Neural cell (in vitro differentiated cells): ENCODE data around the gene ACSM6. TPM values are rescaled to one million over a fixed set of nuclear protein-coding genes. Genes with fewer than 3 reads are reported as not detected.

Experiments used
- H2AFZ ChIP-seq: fragments of 200-600, 300-800 bp; sonication (generic), shearing (Covaris generic); 2 replicates; pipeline ENCODE4 v1.6.0; 2014; ENCODE audit warnings: low read depth, mild to moderate bottlenecking, antibody characterized with exemption, low read length, moderate library complexity
- H3F3A ChIP-seq: fragments of 200-600 bp; shearing (Covaris generic); 2 replicates; pipeline ENCODE4 v1.6.1; 2016; ENCODE audit warnings: mild to moderate bottlenecking, moderate library complexity, mixed read lengths, antibody characterized with exemption, low read length; ENCODE audit not compliant: insufficient read depth, poor library complexity, severe bottlenecking
- H3K27ac ChIP-seq: fragments of 200-600, 300-800 bp; sonication (generic), shearing (Covaris generic); 2 replicates; pipeline ENCODE4 v1.5.1; 2014; ENCODE audit warnings: mild to moderate bottlenecking, low read length, moderate library complexity
- H3K27me3 ChIP-seq: fragments of 300-800, 200-600 bp; sonication (generic), shearing (Covaris generic); 2 replicates; pipeline ENCODE4 v1.6.0; 2014; ENCODE audit warnings: mild to moderate bottlenecking, low read depth, low read length, moderate library complexity; ENCODE audit not compliant: insufficient read depth
- H3K36me3 ChIP-seq: fragments of 300-800, 200-600 bp; sonication (generic), shearing (Covaris generic); 2 replicates; pipeline ENCODE4 v1.5.1; 2014; ENCODE audit warnings: mild to moderate bottlenecking, antibody characterized with exemption, low read length, moderate library complexity; ENCODE audit not compliant: insufficient read depth
- H3K4me2 ChIP-seq: fragments of 300-800, 200-600 bp; sonication (generic), shearing (Covaris generic); 2 replicates; pipeline ENCODE4 v1.6.0; 2014; ENCODE audit warnings: mild to moderate bottlenecking, low read length
- H3K4me3 ChIP-seq: fragments of 300-800, 200-600 bp; sonication (generic), shearing (Covaris generic); 2 replicates; pipeline ENCODE4 v1.5.1; 2014; ENCODE audit warnings: mild to moderate bottlenecking, low read length, moderate library complexity
- H3K79me2 ChIP-seq: fragments of 200-600 bp; shearing (Covaris generic); replicated peaks from 2 replicates; pipeline ENCODE4 v1.6.0; 2014; ENCODE audit warnings: mild to moderate bottlenecking, low read length, moderate library complexity; ENCODE audit not compliant: insufficient read depth
- H3K9ac ChIP-seq: fragments of 300-800, 200-600 bp; sonication (generic), shearing (Covaris generic); 2 replicates; pipeline ENCODE4 v1.6.1; 2016; ENCODE audit warnings: mild to moderate bottlenecking, low read length, mixed read lengths
- H3K9me2 ChIP-seq: fragments of 200-600 bp; shearing (Covaris generic); 2 replicates; pipeline ENCODE4 v1.6.1; 2016; ENCODE audit warnings: mild to moderate bottlenecking, low read length, mixed read lengths; ENCODE audit not compliant: insufficient read depth
- H3K9me3 ChIP-seq: fragments of 200-600, 300-800 bp; sonication (generic), shearing (Covaris generic); 2 replicates; pipeline ENCODE4 v1.6.1; 2016; ENCODE audit warnings: mild to moderate bottlenecking, mixed run types, low read length, moderate library complexity, mixed read lengths
- H4K20me1 ChIP-seq: fragments of 200-600 bp; shearing (Covaris generic); 2 replicates; pipeline ENCODE4 v1.6.1; 2016; ENCODE audit warnings: mild to moderate bottlenecking, mixed run types; ENCODE audit not compliant: insufficient read depth
- EP300 ChIP-seq: fragments of 450-650 bp; conservative IDR thresholded peaks from 2 replicates; pipeline ENCODE4 v1.6.1; 2014; ENCODE audit warnings: antibody characterized with exemption, mild to moderate bottlenecking, moderate library complexity; ENCODE audit not compliant: poor library complexity, severe bottlenecking
- EZH2 ChIP-seq: fragments of 200-600, 300-800 bp; shearing (Covaris generic), sonication (generic); IDR thresholded peaks from 2 replicates; pipeline ENCODE4 v1.6.1; 2014; ENCODE audit warnings: antibody characterized with exemption, low read length, borderline replicate concordance, mild to moderate bottlenecking; ENCODE audit not compliant: insufficient read depth, poor library complexity, severe bottlenecking
- MXI1 ChIP-seq: fragments of 450-650 bp; conservative IDR thresholded peaks from 2 replicates; pipeline ENCODE4 v1.6.1; 2014; ENCODE audit warnings: antibody characterized with exemption, mild to moderate bottlenecking; ENCODE audit not compliant: poor library complexity, severe bottlenecking
- POLR2AphosphoS5 ChIP-seq: IDR thresholded peaks from 2 replicates; pipeline ENCODE4 v1.6.1; 2012
- RAD21 ChIP-seq: fragments of 450-650 bp; conservative IDR thresholded peaks from 2 replicates; pipeline ENCODE4 v1.6.1; 2014; ENCODE audit warnings: antibody characterized with exemption, mild to moderate bottlenecking, moderate library complexity
- SMC3 ChIP-seq: fragments of 450-650 bp; conservative IDR thresholded peaks from 2 replicates; pipeline ENCODE4 v1.6.1; 2014; ENCODE audit warnings: antibody characterized with exemption, mild to moderate bottlenecking, moderate library complexity; ENCODE audit not compliant: poor library complexity
- TAF1 ChIP-seq: IDR thresholded peaks from 2 replicates; pipeline ENCODE4 v1.6.1; 2012; ENCODE audit warnings: low read depth
- polyA plus RNA-seq: library from polyadenylated mRNA; depleted of rRNA; stranded (reverse); fragments of >200 nt; gene quantifications from 2 replicates; pipeline ENCODE4 v1.2.3, GENCODE V29; 2014
- TF ChIP-seq, protein P1 (sequence below): IDR thresholded peaks from 2 replicates; pipeline ENCODE4 v1.6.1; 2012; ENCODE audit warnings: borderline replicate concordance
- TF ChIP-seq, protein P2 (sequence below): fragments of 450-650 bp; IDR thresholded peaks from 2 replicates; pipeline ENCODE4 v1.5.1; 2014; ENCODE audit warnings: antibody characterized with exemption, mild to moderate bottlenecking, moderate library complexity; ENCODE audit not compliant: poor library complexity, severe bottlenecking

Gene ACSM6
- polyA plus RNA-seq, 1 donor from 2014 or later = not detected

DNA sequence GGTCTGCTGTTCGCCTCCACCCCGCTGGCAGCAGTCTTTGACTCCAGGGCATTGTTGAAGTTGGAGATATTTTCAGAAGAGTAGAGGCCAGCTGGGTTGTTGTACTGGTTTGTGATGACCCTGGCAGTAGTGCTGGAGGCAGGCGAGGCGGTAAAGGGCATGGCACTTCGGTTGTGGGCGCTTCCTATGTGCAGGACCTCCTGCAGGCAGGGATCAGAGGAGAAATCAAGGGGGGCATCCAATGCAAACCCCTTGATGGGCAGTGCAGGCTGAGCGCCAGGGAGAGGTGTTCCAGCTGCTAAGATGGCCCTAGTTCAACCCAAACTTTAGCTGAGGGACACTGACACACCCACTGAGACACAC lies 69.8 kb downstream of the ACSM6 start:
- no peak overlapping the region for H2AFZ ChIP-seq
- no peak overlapping the region for H3K27ac ChIP-seq
- H3K9ac ChIP-seq = no peak overlapping the region
- H3K4me2 ChIP-seq = no peak overlapping the region
- no peaks in the 10 kb centered on the region for H3K9me2 ChIP-seq
- no peaks in the 10 kb centered on the region for H3F3A ChIP-seq
- no peaks in the 10 kb centered on the region for H4K20me1 ChIP-seq
- no peaks in the 10 kb centered on the region for H3K36me3 ChIP-seq
- no peak overlapping the region for H3K4me3 ChIP-seq
- no peak for TF ChIP-seq TAF1
- no peak for TF ChIP-seq POLR2AphosphoS5
- TF ChIP-seq MXI1 = no peak
- no peak for TF ChIP-seq EP300
- TF ChIP-seq EZH2 = no peak
- TF ChIP-seq, protein P1, sequence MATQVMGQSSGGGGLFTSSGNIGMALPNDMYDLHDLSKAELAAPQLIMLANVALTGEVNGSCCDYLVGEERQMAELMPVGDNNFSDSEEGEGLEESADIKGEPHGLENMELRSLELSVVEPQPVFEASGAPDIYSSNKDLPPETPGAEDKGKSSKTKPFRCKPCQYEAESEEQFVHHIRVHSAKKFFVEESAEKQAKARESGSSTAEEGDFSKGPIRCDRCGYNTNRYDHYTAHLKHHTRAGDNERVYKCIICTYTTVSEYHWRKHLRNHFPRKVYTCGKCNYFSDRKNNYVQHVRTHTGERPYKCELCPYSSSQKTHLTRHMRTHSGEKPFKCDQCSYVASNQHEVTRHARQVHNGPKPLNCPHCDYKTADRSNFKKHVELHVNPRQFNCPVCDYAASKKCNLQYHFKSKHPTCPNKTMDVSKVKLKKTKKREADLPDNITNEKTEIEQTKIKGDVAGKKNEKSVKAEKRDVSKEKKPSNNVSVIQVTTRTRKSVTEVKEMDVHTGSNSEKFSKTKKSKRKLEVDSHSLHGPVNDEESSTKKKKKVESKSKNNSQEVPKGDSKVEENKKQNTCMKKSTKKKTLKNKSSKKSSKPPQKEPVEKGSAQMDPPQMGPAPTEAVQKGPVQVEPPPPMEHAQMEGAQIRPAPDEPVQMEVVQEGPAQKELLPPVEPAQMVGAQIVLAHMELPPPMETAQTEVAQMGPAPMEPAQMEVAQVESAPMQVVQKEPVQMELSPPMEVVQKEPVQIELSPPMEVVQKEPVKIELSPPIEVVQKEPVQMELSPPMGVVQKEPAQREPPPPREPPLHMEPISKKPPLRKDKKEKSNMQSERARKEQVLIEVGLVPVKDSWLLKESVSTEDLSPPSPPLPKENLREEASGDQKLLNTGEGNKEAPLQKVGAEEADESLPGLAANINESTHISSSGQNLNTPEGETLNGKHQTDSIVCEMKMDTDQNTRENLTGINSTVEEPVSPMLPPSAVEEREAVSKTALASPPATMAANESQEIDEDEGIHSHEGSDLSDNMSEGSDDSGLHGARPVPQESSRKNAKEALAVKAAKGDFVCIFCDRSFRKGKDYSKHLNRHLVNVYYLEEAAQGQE = no peak
- TF ChIP-seq, protein P2, sequence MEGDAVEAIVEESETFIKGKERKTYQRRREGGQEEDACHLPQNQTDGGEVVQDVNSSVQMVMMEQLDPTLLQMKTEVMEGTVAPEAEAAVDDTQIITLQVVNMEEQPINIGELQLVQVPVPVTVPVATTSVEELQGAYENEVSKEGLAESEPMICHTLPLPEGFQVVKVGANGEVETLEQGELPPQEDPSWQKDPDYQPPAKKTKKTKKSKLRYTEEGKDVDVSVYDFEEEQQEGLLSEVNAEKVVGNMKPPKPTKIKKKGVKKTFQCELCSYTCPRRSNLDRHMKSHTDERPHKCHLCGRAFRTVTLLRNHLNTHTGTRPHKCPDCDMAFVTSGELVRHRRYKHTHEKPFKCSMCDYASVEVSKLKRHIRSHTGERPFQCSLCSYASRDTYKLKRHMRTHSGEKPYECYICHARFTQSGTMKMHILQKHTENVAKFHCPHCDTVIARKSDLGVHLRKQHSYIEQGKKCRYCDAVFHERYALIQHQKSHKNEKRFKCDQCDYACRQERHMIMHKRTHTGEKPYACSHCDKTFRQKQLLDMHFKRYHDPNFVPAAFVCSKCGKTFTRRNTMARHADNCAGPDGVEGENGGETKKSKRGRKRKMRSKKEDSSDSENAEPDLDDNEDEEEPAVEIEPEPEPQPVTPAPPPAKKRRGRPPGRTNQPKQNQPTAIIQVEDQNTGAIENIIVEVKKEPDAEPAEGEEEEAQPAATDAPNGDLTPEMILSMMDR = no peak
- no peak for TF ChIP-seq SMC3
- no peak for TF ChIP-seq RAD21
- H3K9me3 ChIP-seq = no peaks in the 10 kb centered on the region
- H3K79me2 ChIP-seq = no peaks in the 10 kb centered on the region
- H3K27me3 ChIP-seq = no peaks in the 10 kb centered on the region

DNA sequence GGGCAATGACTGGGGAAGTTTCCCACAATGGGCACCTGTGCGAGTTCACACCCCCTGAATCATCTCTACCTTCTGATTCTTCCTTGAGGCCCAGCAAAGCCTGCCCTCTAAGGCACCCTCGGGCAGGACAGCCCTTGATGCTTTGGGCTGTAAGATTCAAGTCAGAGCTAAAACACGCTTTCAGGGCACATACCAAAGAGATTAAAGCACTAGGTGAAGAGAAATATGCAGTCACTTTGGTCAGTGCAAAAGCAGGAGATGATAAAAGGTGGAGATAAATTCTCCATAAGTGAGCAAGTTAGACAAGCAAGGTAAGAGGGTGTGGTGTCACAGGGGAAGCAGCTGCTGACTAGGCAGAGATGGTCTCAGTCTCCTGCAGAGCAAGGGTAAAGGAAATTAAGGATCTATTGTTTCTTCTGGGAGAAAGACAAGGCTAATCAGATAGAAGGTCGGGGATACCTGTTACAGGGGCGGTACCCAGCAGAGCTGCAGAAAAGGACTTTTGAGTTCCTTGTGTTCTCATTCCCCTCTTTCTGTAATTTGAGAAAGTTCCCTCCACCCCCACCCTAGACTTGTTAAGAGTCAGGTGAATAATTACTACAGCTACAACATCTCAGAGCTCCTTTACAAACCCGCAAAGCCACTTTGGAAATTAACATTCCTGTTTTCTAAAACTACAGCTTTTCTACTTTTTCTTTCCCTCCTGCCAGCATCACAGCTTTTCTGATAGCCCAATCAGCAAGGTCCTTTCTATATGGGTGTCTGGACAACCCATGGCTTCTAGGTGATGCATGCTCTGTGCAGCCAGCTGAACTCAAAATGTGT lies 70.4 kb downstream of the ACSM6 start:
- H2AFZ ChIP-seq = no peak overlapping the region
- H3K36me3 ChIP-seq = no peaks in the 10 kb centered on the region
- H3K9me2 ChIP-seq = no peaks in the 10 kb centered on the region
- H4K20me1 ChIP-seq = no peaks in the 10 kb centered on the region
- H3K27me3 ChIP-seq = no peaks in the 10 kb centered on the region
- no peaks in the 10 kb centered on the region for H3F3A ChIP-seq
- no peak overlapping the region for H3K9ac ChIP-seq
- no peak overlapping the region for H3K4me2 ChIP-seq
- TF ChIP-seq, protein P1 = no peak
- TF ChIP-seq POLR2AphosphoS5 (no peak), RAD21 (no peak), EZH2 (no peak), EP300 (no peak), SMC3 (no peak), TAF1 (no peak), MXI1 (no peak)
- TF ChIP-seq, protein P2 = no peak
- no peak overlapping the region for H3K4me3 ChIP-seq
- H3K27ac ChIP-seq = no peak overlapping the region
- H3K9me3 ChIP-seq = no peaks in the 10 kb centered on the region
- H3K79me2 ChIP-seq = no peaks in the 10 kb centered on the region
